LNCaP clone FGC (cell line): ENCODE results near the gene MYO1C.

ENCODE experiments used
- DNase-seq: peaks from one replicate; pipeline ENCODE4 v3.0.0-alpha.2; 2011; ENCODE audit warnings: low read depth
- H3K4me3 ChIP-seq: 2 replicates; pipeline ENCODE4 v1.5.1; 2011; ENCODE audit warnings: mild to moderate bottlenecking, low read depth, low read length, control low read depth
- CTCF ChIP-seq: IDR thresholded peaks from 2 replicates; pipeline ENCODE4 v1.5.1; 2012; ENCODE audit warnings: mild to moderate bottlenecking; ENCODE audit not compliant: control insufficient read depth, insufficient read depth; ENCODE audit errors: extremely low read depth

Gene MYO1C

GRCh38 chr17:1492249-1493206 lies at the start of gene MYO1C:
TSS of gene MYO1C (minus strand) at chr17:1492686. CDS start at chr17:1492487, 199 bp downstream.
- peak within 1 kb of the TSS; percentile 52 for H3K4me3 ChIP-seq
- no peak for TF ChIP-seq CTCF
- no peak for DNase-seq

- no peak for TF ChIP-seq CTCF
- DNase-seq: no peak
- H3K4me3 ChIP-seq: no peak overlapping the region
Measured at GRCh38 chr17:1541367-1541904, 49.0 kb upstream of the MYO1C start.

- no peak for DNase-seq
- no peak overlapping the region for H3K4me3 ChIP-seq
- TF ChIP-seq CTCF: no peak
Measured at GRCh38 chr17:1539811-1540210, 47.3 kb upstream of the MYO1C start.

- no peak for DNase-seq
- H3K4me3 ChIP-seq: no peak overlapping the region
- no peak for TF ChIP-seq CTCF
Measured at GRCh38 chr17:1535737-1536136, 43.3 kb upstream of the MYO1C start.

GRCh38 chr17:1533661-1534325 lies 41.3 kb upstream of the MYO1C start:
- H3K4me3 ChIP-seq: no peak overlapping the region
- no peak for DNase-seq
- TF ChIP-seq CTCF: no peak

- H3K4me3 ChIP-seq: no peak overlapping the region
- no peak for DNase-seq
- no peak for TF ChIP-seq CTCF
Measured at GRCh38 chr17:1532836-1533602, 40.5 kb upstream of the MYO1C start.
